Fibroblast of villous mesenchyme (primary cell): Measurements from ENCODE around the gene RPS6KB2. TPM values are rescaled to one million over a fixed set of nuclear protein-coding genes. Genes with fewer than 3 reads are reported as not detected.

ENCODE experiments used
- DNase-seq: peaks from one replicate; pipeline ENCODE4 v3.0.0-alpha.2; 2010; ENCODE audit warnings: low read depth
- H3K4me3 ChIP-seq: 2 replicates; pipeline ENCODE4 v1.5.1; 2011; ENCODE audit warnings: low read depth, mild to moderate bottlenecking, low read length
- total RNA-seq: library from RNA; depleted of rRNA; stranded (reverse); fragments of >200 nt; gene quantifications from 2 replicates; pipeline ENCODE4 v1.2.3, GENCODE V29; 2012
- TF ChIP-seq, protein P1 (sequence below): IDR thresholded peaks from 2 replicates; pipeline ENCODE4 v1.5.1; 2012; ENCODE audit warnings: low read depth, mild to moderate bottlenecking, low read length; ENCODE audit not compliant: insufficient read depth

The RPS6KB2 gene
- total RNA-seq, 1 donor: 42.3 TPM

DNA sequence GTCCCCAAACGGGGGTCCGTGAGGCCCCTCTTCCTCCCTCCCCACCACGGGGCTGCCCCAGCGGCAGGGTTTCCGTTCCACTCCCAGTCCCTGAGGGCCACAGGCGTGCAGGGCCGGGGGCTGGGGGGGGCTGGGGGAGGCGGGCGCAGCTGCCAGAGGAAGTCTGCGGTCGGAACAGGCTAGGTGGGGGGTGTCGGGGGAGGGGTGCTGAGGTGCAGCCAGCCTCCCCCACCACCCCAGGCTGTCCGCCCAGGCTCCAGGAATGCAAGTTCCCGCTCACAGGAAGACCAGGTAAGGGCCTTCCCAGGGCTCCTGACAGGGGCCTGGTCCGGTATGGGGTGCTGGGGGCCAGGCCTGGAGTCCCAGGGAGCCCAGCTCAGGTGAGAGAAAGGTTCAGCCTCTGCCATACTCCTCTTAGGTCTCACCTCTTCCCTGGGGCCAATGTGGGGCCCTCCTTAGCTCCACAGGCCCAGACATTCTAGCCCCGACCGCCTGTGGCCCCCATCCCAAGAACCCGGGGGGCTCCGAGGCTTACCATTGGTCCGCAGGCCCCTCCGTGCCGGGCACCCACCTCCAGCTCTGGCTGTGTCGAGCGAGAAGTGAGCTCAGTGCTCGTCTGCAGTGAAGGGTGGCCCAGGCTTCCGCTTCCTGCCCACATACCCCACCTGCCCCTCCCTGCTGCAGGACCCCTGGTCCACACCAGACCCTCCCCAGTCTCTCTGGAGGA lies 9.0 kb downstream of the RPS6KB2 start, which contains the start of gene PTPRCAP:
Gene PTPRCAP (minus strand): TSS at position 601 of the 727 bp plus-strand sequence. CDS start 63 bp downstream, at position 538.
- H3K4me3 ChIP-seq: no peak within 1 kb of the TSS
- TF ChIP-seq, protein P1, sequence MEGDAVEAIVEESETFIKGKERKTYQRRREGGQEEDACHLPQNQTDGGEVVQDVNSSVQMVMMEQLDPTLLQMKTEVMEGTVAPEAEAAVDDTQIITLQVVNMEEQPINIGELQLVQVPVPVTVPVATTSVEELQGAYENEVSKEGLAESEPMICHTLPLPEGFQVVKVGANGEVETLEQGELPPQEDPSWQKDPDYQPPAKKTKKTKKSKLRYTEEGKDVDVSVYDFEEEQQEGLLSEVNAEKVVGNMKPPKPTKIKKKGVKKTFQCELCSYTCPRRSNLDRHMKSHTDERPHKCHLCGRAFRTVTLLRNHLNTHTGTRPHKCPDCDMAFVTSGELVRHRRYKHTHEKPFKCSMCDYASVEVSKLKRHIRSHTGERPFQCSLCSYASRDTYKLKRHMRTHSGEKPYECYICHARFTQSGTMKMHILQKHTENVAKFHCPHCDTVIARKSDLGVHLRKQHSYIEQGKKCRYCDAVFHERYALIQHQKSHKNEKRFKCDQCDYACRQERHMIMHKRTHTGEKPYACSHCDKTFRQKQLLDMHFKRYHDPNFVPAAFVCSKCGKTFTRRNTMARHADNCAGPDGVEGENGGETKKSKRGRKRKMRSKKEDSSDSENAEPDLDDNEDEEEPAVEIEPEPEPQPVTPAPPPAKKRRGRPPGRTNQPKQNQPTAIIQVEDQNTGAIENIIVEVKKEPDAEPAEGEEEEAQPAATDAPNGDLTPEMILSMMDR: no peak

DNA sequence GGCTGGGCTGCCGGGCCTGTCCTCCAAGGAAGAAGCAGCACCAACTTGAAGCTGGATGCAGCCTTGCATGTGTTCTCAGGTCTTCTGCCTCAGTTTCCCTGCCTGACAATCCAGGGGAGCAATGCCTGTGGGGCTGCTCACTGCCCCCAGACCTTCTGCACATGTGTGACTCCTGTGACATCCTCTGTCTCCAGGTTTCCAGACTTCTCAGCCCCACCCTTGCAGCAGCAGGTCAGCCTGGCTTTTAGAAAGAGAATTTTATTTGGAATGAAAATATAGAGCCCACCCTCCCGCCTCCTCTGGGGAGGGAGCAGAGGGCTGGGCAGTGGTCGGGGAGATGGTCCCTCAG lies 9.5 kb downstream of the RPS6KB2 start:
- no peak overlapping the region for H3K4me3 ChIP-seq
- DNase-seq: no peak
- TF ChIP-seq, protein P1: no peak

More for the DNA sequence above, 9.0 kb downstream of the RPS6KB2 start, which contains the start of gene PTPRCAP:
- no peak for DNase-seq

DNA sequence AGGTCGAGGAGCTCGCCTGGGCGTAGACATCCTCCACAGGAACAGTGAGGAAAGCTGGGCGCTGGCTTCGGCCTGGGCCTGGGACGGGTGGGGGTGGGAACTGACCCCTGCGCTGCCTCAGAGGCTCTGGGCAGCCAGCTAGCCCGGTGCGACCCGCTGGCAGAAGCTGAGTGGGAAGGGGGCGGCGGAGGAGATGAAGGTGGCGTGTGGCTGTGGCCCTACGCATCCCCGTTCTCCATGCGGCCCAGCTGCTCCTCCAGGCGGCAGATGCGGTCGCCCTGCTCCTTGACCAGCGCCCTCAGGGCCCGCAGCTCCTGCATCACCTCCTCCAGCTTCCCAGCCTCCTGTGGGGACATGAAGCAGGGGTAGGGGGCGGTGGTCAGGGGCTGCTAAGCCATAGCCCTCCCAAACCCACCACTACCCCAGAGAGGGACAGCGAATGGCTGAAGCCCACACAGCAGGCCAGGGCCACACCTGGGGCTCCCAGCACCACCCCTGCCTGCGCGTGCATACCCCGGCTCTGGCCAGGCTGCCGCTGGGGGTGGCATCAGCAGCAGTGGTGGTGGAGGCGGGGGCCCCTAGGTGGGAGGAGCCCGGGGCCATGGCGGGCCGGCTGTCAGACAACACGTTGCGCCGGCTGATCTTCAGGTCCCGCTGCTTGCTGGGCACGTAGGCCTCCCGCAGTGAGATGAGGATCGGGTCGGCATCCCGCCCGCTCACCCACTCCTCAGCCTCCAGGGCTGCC lies 10.0 kb downstream of the RPS6KB2 start:
- no peak for DNase-seq
- no peak overlapping the region for H3K4me3 ChIP-seq

DNA sequence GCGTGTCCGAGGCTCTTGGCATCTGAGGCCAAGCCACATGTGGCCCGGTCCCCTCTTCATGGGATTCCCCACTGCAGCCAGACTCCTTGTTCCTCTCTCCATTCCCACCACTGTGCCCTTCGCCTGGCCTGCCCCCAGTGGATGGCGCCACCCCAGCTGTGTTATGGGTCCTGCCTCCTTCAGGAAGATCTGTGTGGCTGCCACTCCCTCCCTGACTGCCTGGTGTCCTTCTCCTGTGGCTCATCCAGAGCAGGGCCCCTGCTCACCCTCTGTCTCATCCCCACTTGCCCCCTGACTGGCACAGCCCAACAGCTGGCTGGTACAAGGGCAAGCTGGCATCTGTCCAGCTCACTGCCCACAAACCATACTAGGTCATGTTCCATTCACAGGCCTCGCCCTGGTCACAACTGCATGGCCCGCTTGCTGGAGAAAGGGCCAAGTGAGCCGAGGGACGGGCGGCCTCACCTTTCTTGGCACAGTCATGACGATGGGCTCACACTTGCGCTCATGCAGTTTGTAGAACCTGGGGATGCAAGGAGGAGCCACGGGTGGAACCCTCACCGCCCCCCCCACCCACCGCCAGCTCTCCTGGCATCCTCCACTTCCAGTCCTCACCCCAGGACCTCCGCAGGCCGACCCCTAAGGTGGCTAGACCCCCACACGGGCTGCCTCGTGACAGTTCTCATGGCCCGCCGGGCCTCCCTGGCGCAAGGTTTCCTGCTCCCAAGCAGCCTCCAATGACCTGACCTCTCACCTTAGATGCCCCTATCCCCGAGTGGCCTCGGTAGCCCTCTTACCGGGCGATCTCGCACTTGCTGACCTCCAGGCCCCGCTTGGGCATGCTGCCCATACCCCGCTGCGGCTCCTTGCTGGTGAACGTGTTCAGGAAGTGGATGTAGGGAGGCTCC lies 11.3 kb downstream of the RPS6KB2 start:
- TF ChIP-seq, protein P1: no peak
- no peak overlapping the region for H3K4me3 ChIP-seq
- no peak for DNase-seq

More for the DNA sequence above, 10.0 kb downstream of the RPS6KB2 start:
- TF ChIP-seq, protein P1: no peak

DNA sequence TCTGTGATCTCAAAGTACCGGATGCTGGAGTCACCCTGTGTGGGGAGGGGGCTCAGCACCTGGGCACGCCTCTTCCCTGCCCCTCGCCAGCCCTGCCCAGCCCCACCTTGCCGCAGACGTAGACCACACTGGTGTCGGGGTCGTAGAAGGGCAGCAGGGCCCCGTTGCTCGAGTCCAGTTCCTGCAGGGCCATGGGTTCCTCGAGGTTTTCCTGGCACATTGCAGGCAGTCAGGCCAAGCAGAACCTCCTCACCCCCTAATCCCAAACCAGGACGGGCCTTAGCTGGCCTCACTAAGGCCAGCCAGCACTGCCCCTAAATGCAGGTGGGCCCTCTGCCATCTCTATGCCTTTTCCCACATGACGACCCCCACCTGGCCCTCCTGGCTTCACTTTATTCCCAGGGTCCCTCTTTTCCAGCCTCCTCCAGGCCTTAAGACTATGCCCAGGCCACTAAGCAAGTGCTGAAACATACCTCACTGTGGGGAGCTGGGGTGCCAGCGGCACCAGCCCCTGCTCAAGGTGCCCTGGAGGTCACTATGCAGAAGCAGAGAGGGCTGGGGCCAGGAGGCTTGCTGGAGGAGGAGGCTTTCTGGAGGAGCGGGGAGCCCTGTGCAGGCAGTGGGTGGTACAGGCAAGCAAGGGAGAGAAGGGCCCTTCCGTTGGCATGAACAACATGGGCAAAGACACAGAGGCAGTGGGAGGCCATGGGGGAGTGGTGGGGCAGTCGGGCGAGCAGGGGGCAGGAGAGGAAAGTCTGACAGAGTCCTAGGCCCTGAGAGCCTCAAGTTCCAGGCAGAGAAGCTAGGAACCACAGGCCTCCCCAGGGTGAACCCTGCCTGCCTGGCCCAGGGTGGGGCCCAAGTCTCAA lies 12.2 kb downstream of the RPS6KB2 start:
- no peak overlapping the region for H3K4me3 ChIP-seq
- TF ChIP-seq, protein P1: no peak
- no peak for DNase-seq
